Pancreas (tissue), 10 donors: ENCODE measurements around the gene RABGAP1L. TPM values are rescaled to one million over a fixed set of nuclear protein-coding genes. Genes with fewer than 3 reads are reported as not detected.

Experiments
- ATAC-seq, 4 donors: fragments of 200-7000 bp; cut with Tn5 transposase; one replicate each; pipeline versions ENCODE4 v1.8.0 to v1.9.1; 2020; ENCODE audit warnings: mild to moderate bottlenecking in 4 of 4, moderate library complexity in 4 of 4
- DNase-seq, 6 donors: peaks; one replicate each; pipeline ENCODE4 v3.0.0-alpha.2; 2020
- FAIRE-seq: peaks from 2 replicates; lab custom pipeline; 2012; peaks lifted over from hg19 to GRCh38; lab: Jason Lieb, UNC
- H3K27ac ChIP-seq, 4 donors: fragments of 200-600 bp; sonication (generic); 1 replicate in 3 of 4; 2 replicates in 1 of 4; pipeline versions ENCODE4 v1.5.0 to v1.8.0; 2020
- H3K27me3 ChIP-seq, 4 donors: fragments of 200-600 bp; one replicate each; pipeline ENCODE4 v1.8.0; 2021
- H3K36me3 ChIP-seq, 3 donors: fragments of 200-600 bp; sonication (generic) in 1 of 3; one replicate each; pipeline versions ENCODE4 v1.5.0 to v1.8.0; 2020 to 2021
- H3K4me1 ChIP-seq, 3 donors: fragments of 200-600 bp; one replicate each; pipeline ENCODE4 v1.8.0; 2021
- H3K4me3 ChIP-seq, 4 donors: fragments of 200-600 bp; sonication (generic) in 2 of 4; one replicate each; pipeline versions ENCODE4 v1.5.0 to v1.8.0; 2020 to 2021
- H3K9me3 ChIP-seq, 4 donors: fragments of 200-600 bp; one replicate each; pipeline ENCODE4 v1.8.0; 2021
- WGBS, 2 donors: extraction: QIAGEN DNeasy Blood & Tissue Kit; methylation state at CpG; one replicate each; pipeline ENCODE4 v1.1.7; 2013; 5-methylcytosine and 5-hydroxymethylcytosine counted together
- intact Hi-C, 3 donors: fragments of 100-400 bp; cut with DNase I; formaldehyde crosslinking; loops; one replicate each; pipeline versions ENCODE4 v1.11.1 to v1.14.2; 2022
- polyA plus RNA-seq, 2 donors: library from polyadenylated mRNA; stranded (reverse); fragments of 200-250 nt; gene quantifications; one replicate each; pipeline ENCODE4 v1.2.3, GENCODE V29; 2013
- total RNA-seq, 6 donors: library from RNA; stranded (reverse); fragmentation: NEBNext Ultra II Directional in 4 of 6; extraction: Animal tissue kit (Norgen Biotek cat#: 25700) in 4 of 6; gene quantifications; one replicate each; pipeline versions ENCODE4 v1.2.1 to v1.2.4, GENCODE V29; 2021 to 2023
- TF ChIP-seq, protein P1 (sequence below), 4 donors: fragments of 200-600 bp; sonication (generic) in 3 of 4; IDR thresholded peaks; one replicate each; pipeline versions ENCODE4 v1.5.0 to v1.8.0; 2021; ENCODE audit warnings: antibody characterized with exemption in 4 of 4
- donor health status: healthy with polysubstance abuse.
- donor health status: DM: no; HTN: no; CAD: no; lungs with moderate emphysema.
- donor health status: DM: no; HTN: no; CAD: no.
- donor health status: control.
- donor health status: control.
- donor health status: Bipolar disorder and iron deficiency.
- donor health status: DM: yes; HTN: yes; CAD: no.
- donor health status: DM: no; HTN: no; CAD: no.
- donor health status: DM: no; HTN: no; CAD: no.
- donor health status: DM: yes; HTN: yes; CAD: no.

Gene RABGAP1L
- total and polyA plus RNA-seq, 8 donors, result 13.9 to 64.8 (median 36.1) TPM

DNA sequence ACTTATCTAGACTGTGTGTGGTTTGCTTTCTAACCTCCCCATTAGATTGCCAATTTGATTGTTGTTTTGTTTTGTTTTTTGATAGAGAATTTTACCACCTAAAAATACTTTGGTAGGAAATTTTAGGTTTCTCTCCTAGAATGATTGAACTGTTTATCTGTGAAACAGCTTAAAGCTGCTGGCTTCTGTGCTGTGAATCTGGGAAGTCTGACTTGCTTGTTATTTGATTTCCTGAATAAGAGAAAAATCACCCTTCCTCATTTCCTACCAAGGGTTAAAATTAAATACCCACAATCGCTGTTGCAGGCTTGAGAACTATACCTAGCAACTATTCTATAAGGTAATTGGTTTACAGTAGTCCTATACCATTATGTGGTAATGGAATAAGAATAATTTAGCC lies 641.6 kb downstream of the RABGAP1L start:
- WGBS, 2 donors, result 39 to 49% methylated on average over 1 of the region's 1 CpG
- DNase-seq (no peak), FAIRE-seq (no peak), ATAC-seq (no peak)
- Histone ChIP-seq H3K27me3 (no peaks in the 10 kb centered on the region), H3K36me3 (no peaks in the 10 kb centered on the region), H3K4me3 (no peak overlapping the region), H3K9me3 (no peaks in the 10 kb centered on the region), H3K4me1 (no peaks in the 10 kb centered on the region), H3K27ac (no peak overlapping the region)
- TF ChIP-seq, protein P1, sequence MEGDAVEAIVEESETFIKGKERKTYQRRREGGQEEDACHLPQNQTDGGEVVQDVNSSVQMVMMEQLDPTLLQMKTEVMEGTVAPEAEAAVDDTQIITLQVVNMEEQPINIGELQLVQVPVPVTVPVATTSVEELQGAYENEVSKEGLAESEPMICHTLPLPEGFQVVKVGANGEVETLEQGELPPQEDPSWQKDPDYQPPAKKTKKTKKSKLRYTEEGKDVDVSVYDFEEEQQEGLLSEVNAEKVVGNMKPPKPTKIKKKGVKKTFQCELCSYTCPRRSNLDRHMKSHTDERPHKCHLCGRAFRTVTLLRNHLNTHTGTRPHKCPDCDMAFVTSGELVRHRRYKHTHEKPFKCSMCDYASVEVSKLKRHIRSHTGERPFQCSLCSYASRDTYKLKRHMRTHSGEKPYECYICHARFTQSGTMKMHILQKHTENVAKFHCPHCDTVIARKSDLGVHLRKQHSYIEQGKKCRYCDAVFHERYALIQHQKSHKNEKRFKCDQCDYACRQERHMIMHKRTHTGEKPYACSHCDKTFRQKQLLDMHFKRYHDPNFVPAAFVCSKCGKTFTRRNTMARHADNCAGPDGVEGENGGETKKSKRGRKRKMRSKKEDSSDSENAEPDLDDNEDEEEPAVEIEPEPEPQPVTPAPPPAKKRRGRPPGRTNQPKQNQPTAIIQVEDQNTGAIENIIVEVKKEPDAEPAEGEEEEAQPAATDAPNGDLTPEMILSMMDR (IDR thresholded peaks at IDR 0.05), result no peak
- intact Hi-C loops, result no loop called here

DNA sequence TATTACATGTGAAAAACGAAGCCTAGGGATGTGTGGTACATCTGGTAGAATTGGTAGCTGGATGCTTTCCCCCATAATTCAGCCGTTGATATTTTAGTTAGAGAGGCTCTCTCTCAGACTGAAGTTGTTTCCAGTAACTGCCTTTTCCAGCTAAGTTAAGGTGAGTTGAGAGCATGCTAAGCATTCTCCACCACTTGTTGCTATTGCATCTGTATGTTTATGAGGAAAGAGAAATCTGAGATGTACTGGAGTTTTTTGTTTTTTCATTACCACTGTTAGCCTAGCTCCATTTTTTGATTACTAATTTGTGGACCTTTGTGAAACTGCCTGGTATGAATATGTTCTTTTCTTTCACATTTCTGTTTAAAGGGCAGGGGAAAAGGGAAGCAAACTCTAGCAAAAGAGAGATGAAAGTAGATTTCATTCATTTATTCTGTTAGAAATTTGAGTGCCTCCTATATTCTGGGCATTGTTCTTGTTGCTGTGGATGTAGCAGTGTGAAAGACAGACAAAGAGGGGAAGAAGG lies 650.5 kb downstream of the RABGAP1L start:
- Histone ChIP-seq H3K27ac (no peak overlapping the region), H3K9me3 (no peaks in the 10 kb centered on the region), H3K27me3 (no peaks in the 10 kb centered on the region), H3K4me3 (no peak overlapping the region), H3K4me1 (no peaks in the 10 kb centered on the region), H3K36me3 (no peaks in the 10 kb centered on the region)
- FAIRE-seq (no peak), DNase-seq (no peak), ATAC-seq (no peak)
- TF ChIP-seq, protein P1 (IDR thresholded peaks at IDR 0.05), result no peak
- intact Hi-C loops, result no loop called here
- 37 to 38% methylated on average over 2 of the region's 2 CpGs for WGBS, 2 donors

DNA sequence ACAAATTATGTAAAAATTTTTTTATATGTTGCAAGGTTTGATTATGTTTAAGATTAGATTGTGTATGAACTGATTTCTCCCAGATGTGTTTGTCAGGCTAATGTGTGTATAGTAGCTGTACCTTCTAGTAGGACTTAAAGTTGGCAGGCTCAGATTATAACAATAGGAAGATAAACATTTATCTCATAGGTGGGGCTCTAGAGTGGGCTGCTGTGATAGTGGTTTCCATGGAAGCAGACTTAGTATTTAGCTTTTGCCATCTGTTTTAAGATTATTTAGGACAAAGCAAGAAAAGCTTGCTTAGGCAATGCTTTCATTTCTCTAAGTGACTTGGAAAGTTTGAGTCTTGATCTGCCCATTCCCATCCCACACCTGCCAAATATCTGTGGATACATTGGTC lies 652.7 kb downstream of the RABGAP1L start:
- no peak overlapping the region for H3K27ac ChIP-seq
- FAIRE-seq, result no peak
- H3K4me1 ChIP-seq, result no peaks in the 10 kb centered on the region
- H3K36me3 ChIP-seq, result no peaks in the 10 kb centered on the region
- ATAC-seq, result no peak
- no peaks in the 10 kb centered on the region for H3K27me3 ChIP-seq
- no peaks in the 10 kb centered on the region for H3K9me3 ChIP-seq
- no peak for DNase-seq
- TF ChIP-seq, protein P1 (IDR thresholded peaks at IDR 0.05), result no peak
- intact Hi-C loops, result no loop called here
- no peak overlapping the region for H3K4me3 ChIP-seq

DNA sequence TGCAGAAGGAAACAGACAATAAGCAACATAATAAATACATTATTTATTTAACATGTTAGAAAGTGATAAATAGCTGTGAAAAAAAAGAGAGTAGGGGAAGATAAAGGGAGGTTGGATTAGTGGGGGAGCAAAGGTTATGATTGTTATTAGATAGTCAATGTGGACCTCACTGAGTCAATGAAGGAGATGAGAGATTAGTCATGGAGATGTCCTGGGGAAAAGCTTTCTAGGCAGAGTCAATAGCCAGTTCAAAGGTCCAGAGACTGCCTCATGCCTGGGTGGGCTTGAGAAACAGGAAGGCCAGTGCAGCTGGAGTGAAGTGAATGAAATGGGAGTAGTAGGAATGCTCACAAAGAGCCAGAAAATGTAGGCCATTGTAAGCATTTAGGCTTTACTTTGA lies 653.3 kb downstream of the RABGAP1L start:
- Histone ChIP-seq H3K4me1 (no peaks in the 10 kb centered on the region), H3K36me3 (no peaks in the 10 kb centered on the region), H3K9me3 (no peaks in the 10 kb centered on the region), H3K27me3 (no peaks in the 10 kb centered on the region), H3K4me3 (no peak overlapping the region), H3K27ac (no peak overlapping the region)
- no peak for FAIRE-seq
- no peak for ATAC-seq
- no peak for DNase-seq
- intact Hi-C loops, result no loop called here
- TF ChIP-seq, protein P1 (IDR thresholded peaks at IDR 0.05), result no peak

DNA sequence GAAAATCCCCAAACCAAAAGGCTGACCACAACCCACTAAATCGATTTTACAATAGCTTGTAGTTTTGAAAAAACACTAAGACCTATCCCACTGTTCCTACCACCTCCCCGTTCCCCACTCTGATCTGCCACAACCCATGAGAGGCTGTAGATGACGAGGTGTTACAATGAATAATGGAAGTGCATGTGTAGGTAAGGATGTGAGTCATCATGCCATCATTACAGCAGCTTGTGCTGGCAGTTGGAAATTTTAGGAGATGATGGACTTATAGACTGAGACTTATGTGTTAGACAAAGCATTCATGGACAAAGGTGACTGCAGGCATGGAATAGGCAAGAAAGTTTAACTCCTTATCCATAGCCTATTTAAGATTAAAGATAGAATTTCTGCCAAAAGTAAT lies 655.7 kb downstream of the RABGAP1L start:
- intact Hi-C loops, result no loop called here
- no peaks in the 10 kb centered on the region for H3K36me3 ChIP-seq
- H3K27me3 ChIP-seq, result no peaks in the 10 kb centered on the region
- H3K4me1 ChIP-seq, result no peaks in the 10 kb centered on the region
- 88 to 92% methylated on average over 3 of the region's 3 CpGs for WGBS, 2 donors
- no peak for FAIRE-seq
- H3K9me3 ChIP-seq, result no peaks in the 10 kb centered on the region
- no peak for DNase-seq
- H3K4me3 ChIP-seq, result no peak overlapping the region
- TF ChIP-seq, protein P1 (IDR thresholded peaks at IDR 0.05), result no peak
- no peak for ATAC-seq
- H3K27ac ChIP-seq, result no peak overlapping the region
